Ishikawa (cell line): Measurements from ENCODE around the gene NUDCD3.

Experiments used
- CEBPB ChIP-seq: IDR thresholded peaks from 2 replicates; pipeline ENCODE4 v1.6.1; 2012
- CREB1 ChIP-seq: IDR thresholded peaks from 2 replicates; pipeline ENCODE4 v1.6.1; 2012; ENCODE audit warnings: low read depth
- EGR1 ChIP-seq: IDR thresholded peaks from 2 replicates; pipeline ENCODE4 v1.6.1; 2012
- EP300 ChIP-seq: IDR thresholded peaks from 2 replicates; pipeline ENCODE4 v1.6.1; 2012; ENCODE audit warnings: borderline replicate concordance
- FOXM1 ChIP-seq: IDR thresholded peaks from 2 replicates; pipeline ENCODE4 v1.6.1; 2012; ENCODE audit warnings: low read depth, borderline replicate concordance
- NFIC ChIP-seq: IDR thresholded peaks from 2 replicates; pipeline ENCODE4 v1.6.1; 2012
- RAD21 ChIP-seq: IDR thresholded peaks from 2 replicates; pipeline ENCODE4 v1.6.1; 2012; ENCODE audit warnings: low read depth
- TAF1 ChIP-seq: IDR thresholded peaks from 2 replicates; pipeline ENCODE4 v1.6.1; 2012; ENCODE audit warnings: low read depth, mild to moderate bottlenecking
- TCF12 ChIP-seq: IDR thresholded peaks from 2 replicates; pipeline ENCODE4 v1.6.1; 2012; ENCODE audit warnings: low read depth
- TEAD4 ChIP-seq: IDR thresholded peaks from 2 replicates; pipeline ENCODE4 v1.6.1; 2012
- YY1 ChIP-seq: IDR thresholded peaks from 2 replicates; pipeline ENCODE4 v1.6.1; 2012; ENCODE audit warnings: low read depth
- ZBTB7A ChIP-seq: IDR thresholded peaks from 2 replicates; pipeline ENCODE4 v1.6.1; 2012; ENCODE audit warnings: low read depth
- TF ChIP-seq, protein P1 (sequence below): IDR thresholded peaks from 2 replicates; pipeline ENCODE4 v1.6.1; 2012; ENCODE audit warnings: low read depth, mild to moderate bottlenecking
- TF ChIP-seq, protein P2 (sequence below): IDR thresholded peaks from 2 replicates; pipeline ENCODE4 v1.6.1; 2012
- TF ChIP-seq, protein P3 (sequence below): IDR thresholded peaks from 2 replicates; pipeline ENCODE4 v1.6.1; 2012

The NUDCD3 gene

DNA sequence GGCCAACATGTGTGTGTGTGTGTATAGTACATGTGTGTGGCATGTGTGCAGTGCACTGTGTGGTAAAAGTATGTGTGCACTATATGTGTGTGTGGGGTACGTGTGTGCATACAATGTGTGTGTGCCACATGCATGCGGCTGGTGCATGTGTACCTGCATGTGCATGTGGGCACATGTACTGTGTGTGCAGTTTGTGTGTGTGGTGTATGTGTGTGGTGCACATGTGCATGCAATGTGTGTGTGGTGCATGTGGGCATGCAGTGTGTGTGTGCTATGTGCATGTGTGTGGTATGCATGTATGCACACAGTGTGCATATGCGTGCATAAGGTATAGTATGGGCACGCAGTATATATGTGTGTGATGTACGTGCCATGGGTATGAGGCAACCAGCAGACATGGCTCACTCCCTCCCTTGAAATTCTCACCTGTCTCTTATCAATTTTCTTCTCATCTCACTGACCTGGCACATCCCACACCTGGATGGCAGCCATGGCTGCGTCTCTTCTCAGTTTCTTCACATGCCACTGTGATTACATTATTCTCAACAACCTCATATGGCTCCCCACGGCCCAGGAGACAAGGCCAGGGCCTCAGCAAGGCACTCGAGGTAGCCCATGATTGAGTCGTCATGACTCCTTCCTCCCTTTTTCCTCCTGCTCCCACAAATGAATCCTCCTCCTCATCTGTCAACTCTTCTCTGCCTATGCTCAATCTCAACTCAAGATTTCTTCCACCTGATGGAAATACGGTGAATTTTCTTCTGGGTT lies 57.0 kb downstream of the NUDCD3 start:
- TF ChIP-seq CREB1 (no peak), NFIC (no peak), TAF1 (no peak), EGR1 (no peak), ZBTB7A (no peak), CEBPB (no peak), FOXM1 (no peak), EP300 (no peak), RAD21 (no peak), TCF12 (no peak), TEAD4 (no peak), YY1 (no peak)
- TF ChIP-seq, protein P1, sequence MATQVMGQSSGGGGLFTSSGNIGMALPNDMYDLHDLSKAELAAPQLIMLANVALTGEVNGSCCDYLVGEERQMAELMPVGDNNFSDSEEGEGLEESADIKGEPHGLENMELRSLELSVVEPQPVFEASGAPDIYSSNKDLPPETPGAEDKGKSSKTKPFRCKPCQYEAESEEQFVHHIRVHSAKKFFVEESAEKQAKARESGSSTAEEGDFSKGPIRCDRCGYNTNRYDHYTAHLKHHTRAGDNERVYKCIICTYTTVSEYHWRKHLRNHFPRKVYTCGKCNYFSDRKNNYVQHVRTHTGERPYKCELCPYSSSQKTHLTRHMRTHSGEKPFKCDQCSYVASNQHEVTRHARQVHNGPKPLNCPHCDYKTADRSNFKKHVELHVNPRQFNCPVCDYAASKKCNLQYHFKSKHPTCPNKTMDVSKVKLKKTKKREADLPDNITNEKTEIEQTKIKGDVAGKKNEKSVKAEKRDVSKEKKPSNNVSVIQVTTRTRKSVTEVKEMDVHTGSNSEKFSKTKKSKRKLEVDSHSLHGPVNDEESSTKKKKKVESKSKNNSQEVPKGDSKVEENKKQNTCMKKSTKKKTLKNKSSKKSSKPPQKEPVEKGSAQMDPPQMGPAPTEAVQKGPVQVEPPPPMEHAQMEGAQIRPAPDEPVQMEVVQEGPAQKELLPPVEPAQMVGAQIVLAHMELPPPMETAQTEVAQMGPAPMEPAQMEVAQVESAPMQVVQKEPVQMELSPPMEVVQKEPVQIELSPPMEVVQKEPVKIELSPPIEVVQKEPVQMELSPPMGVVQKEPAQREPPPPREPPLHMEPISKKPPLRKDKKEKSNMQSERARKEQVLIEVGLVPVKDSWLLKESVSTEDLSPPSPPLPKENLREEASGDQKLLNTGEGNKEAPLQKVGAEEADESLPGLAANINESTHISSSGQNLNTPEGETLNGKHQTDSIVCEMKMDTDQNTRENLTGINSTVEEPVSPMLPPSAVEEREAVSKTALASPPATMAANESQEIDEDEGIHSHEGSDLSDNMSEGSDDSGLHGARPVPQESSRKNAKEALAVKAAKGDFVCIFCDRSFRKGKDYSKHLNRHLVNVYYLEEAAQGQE = no peak
- TF ChIP-seq, protein P2, sequence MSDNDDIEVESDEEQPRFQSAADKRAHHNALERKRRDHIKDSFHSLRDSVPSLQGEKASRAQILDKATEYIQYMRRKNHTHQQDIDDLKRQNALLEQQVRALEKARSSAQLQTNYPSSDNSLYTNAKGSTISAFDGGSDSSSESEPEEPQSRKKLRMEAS = no peak
- TF ChIP-seq, protein P3, sequence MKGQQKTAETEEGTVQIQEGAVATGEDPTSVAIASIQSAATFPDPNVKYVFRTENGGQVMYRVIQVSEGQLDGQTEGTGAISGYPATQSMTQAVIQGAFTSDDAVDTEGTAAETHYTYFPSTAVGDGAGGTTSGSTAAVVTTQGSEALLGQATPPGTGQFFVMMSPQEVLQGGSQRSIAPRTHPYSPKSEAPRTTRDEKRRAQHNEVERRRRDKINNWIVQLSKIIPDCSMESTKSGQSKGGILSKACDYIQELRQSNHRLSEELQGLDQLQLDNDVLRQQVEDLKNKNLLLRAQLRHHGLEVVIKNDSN = no peak

DNA sequence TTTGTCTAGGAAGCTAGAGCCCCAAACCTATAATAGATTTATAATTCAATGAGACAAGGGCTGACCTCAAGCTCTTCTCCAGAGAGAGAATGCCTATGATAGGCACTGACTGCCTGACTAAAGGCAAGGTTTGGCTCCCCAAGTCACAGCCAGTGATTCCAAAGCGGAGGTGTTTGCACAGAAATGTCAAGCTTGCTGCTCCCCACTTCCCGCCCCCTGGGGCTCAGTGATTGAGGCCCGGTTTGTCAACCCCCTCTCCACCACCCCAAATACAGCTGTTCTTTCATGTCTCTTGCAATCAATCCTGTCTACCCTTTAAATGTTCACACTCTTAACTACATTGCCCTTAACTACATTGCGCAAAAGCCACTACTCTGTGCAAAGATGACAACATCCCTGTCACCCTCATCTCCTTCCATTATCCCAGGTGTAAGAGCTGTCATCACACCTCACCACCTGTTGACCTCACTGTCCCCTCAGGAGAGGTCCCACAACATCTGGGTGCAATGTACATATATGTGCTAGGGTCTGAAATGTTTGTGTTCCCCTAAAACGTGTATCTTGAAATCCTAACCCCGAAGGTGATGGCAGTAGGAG lies 58.0 kb downstream of the NUDCD3 start:
- no peak for TF ChIP-seq TAF1
- no peak for TF ChIP-seq CEBPB
- no peak for TF ChIP-seq FOXM1
- no peak for TF ChIP-seq RAD21

DNA sequence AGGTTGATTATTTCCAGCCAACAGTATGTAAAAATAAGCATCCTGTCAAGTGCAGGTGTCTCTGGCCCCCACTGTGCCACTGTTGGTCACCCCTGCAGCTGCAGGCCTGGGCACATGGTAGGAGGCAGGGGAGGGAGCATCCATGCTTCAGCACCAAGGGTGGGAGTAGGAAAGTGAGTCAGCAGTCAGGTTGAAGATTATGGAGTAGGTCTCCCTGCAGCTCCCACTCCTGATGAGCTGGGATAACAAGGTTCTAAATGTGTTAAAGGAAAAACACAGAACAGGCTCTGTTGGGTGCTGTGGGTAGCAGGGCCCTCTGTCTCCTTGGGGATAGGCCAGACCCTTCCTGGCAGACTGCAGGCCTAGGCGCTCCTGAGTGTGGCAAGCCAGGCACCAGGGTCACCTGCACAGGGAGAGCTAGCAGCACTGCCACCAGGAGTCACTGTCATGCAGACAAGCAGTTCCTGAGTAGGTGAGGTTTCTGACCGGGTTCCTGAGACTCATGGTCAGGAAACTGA lies 59.3 kb downstream of the NUDCD3 start:
- 0 out of 2 replicates have a peak, but pooled peaks have one; percentile 19 for TF ChIP-seq RAD21
- TF ChIP-seq, protein P1 = no peak

DNA sequence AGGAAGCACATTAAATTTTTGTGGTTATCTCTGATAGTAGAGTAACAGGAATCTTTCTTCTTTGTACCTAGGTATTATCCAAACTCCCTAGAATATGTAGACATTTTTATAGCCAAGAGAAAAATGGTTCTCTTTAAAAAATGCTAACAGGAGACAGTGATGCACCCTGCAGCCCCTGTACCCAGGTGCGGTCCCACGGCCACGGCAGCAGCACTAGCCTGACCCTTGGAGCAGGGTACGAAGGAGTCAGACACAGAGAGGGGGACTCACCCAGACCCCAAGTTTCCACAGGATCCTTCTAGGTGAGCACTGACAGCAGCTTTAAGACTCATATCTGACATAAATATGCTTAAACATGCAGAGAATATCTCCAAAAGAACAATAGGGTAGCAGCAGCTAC lies 60.4 kb downstream of the NUDCD3 start:
- TF ChIP-seq CREB1 = no peak
- no peak for TF ChIP-seq RAD21
- TF ChIP-seq TEAD4 = no peak
- no peak for TF ChIP-seq ZBTB7A
- no peak for TF ChIP-seq EGR1
- no peak for TF ChIP-seq FOXM1
- no peak for TF ChIP-seq YY1
- no peak for TF ChIP-seq TAF1
- TF ChIP-seq, protein P1 = no peak
- no peak for TF ChIP-seq CEBPB
- TF ChIP-seq NFIC = no peak
- TF ChIP-seq TCF12 = no peak
- TF ChIP-seq EP300 = no peak
- TF ChIP-seq, protein P3 = no peak
- TF ChIP-seq, protein P2 = no peak
